C4-2B (cell line): Measurements from ENCODE around the gene TIMP3.

Source experiments
- H3K27ac ChIP-seq: fragments of 450-650 bp; 2 replicates; pipeline ENCODE4 v1.5.1; 2017
- CTCF ChIP-seq: fragments of 450-650 bp; conservative IDR thresholded peaks from 2 replicates; pipeline ENCODE4 v1.5.1; 2017; ENCODE audit warnings: mild to moderate bottlenecking
- ZFX ChIP-seq: fragments of 450-650 bp; IDR thresholded peaks from 2 replicates; pipeline ENCODE4 v1.6.1; 2017

The TIMP3 gene

GRCh38 chr22:32803738-32804435 is 2.4 kb downstream of the TIMP3 start:
- H3K27ac ChIP-seq: no peak overlapping the region
- TF ChIP-seq ZFX: no peak
- no peak for TF ChIP-seq CTCF

- no peak overlapping the region for H3K27ac ChIP-seq
- TF ChIP-seq CTCF (no peak), ZFX (no peak)
Observed at GRCh38 chr22:32804531-32805360, 3.2 kb downstream of the TIMP3 start.

GRCh38 chr22:32805361-32805881 is 3.9 kb downstream of the TIMP3 start:
- H3K27ac ChIP-seq: no peak overlapping the region

GRCh38 chr22:32806296-32806695 is 4.8 kb downstream of the TIMP3 start:
- no peak overlapping the region for H3K27ac ChIP-seq
- TF ChIP-seq ZFX (no peak), CTCF (no peak)

More at GRCh38 chr22:32805361-32805881, 3.9 kb downstream of the TIMP3 start:
- no peak for TF ChIP-seq ZFX
- TF ChIP-seq CTCF: no peak

- TF ChIP-seq CTCF (no peak), ZFX (no peak)
- no peak overlapping the region for H3K27ac ChIP-seq
Observed at GRCh38 chr22:32808038-32808445, 6.5 kb downstream of the TIMP3 start.

GRCh38 chr22:32809786-32810554 is 8.5 kb downstream of the TIMP3 start:
- no peak overlapping the region for H3K27ac ChIP-seq
- TF ChIP-seq CTCF (no peak), ZFX (no peak)
